ENCODE results near the gene RIMS3.

RIMS3 gene

GRCh38 chr1:40628903-40629292, 36.6 kb downstream of the RIMS3 start:
- H3K4me2 ChIP-seq (ENCODE audit: low read depth, low read length, poor library complexity, severe bottlenecking), result no peak overlapping the region
- no peak overlapping the region for H3K27ac ChIP-seq (ENCODE audit: low read depth, low read length)
- no peak overlapping the region for H2AFZ ChIP-seq (ENCODE audit: low read depth, low read length, severe bottlenecking)
- H4K20me1 ChIP-seq (ENCODE audit: low read depth, low read length), result no peaks in the 10 kb centered on the region
- H3K9me2 ChIP-seq (replicated peaks; ENCODE audit: insufficient read depth, low read length), result no peaks in the 10 kb centered on the region
- H3K4me3 ChIP-seq (ENCODE audit: insufficient read depth, low read length, poor library complexity, severe bottlenecking), result no peak overlapping the region
- H3K9me3 ChIP-seq (ENCODE audit: insufficient read depth, low read length), result no peaks in the 10 kb centered on the region
- H3K79me2 ChIP-seq (ENCODE audit: insufficient read depth, low read length), result no peaks in the 10 kb centered on the region
- no peaks in the 10 kb centered on the region for H3K27me3 ChIP-seq (ENCODE audit: low read length)
- no peaks in the 10 kb centered on the region for H3K36me3 ChIP-seq (ENCODE audit: low read length)
- H3F3A ChIP-seq (ENCODE audit: insufficient read depth), result no peaks in the 10 kb centered on the region
- no peak overlapping the region for H3K9ac ChIP-seq (ENCODE audit: low read length)
- no peak for TF ChIP-seq EZH2phosphoT487 (conservative IDR thresholded peaks at IDR 0.05; ENCODE audit: low read length)
- TF ChIP-seq CTCF (IDR thresholded peaks at IDR 0.05; ENCODE audit: insufficient read depth, low read length, poor library complexity, severe bottlenecking), result no peak

- Histone ChIP-seq H3K27ac (ENCODE audit: low read depth, low read length) (no peak overlapping the region), H3K9ac (ENCODE audit: low read length) (no peak overlapping the region)
Measured at GRCh38 chr1:40627987-40628902, 37.2 kb downstream of the RIMS3 start.

GRCh38 chr1:40626383-40626770, 39.1 kb downstream of the RIMS3 start:
- Histone ChIP-seq H3K4me2 (ENCODE audit: low read depth, low read length, poor library complexity, severe bottlenecking) (no peak overlapping the region), H3K27me3 (ENCODE audit: low read length) (no peaks in the 10 kb centered on the region), H3K9me3 (ENCODE audit: insufficient read depth, low read length) (no peaks in the 10 kb centered on the region), H3K4me3 (ENCODE audit: insufficient read depth, low read length, poor library complexity, severe bottlenecking) (no peak overlapping the region), H3K36me3 (ENCODE audit: low read length) (no peaks in the 10 kb centered on the region), H2AFZ (ENCODE audit: low read depth, low read length, severe bottlenecking) (no peak overlapping the region), H3K9ac (ENCODE audit: low read length) (no peak overlapping the region), H3K27ac (ENCODE audit: low read depth, low read length) (no peak overlapping the region), H4K20me1 (ENCODE audit: low read depth, low read length) (no peaks in the 10 kb centered on the region), H3K9me2 (replicated peaks; ENCODE audit: insufficient read depth, low read length) (no peaks in the 10 kb centered on the region), H3K79me2 (ENCODE audit: insufficient read depth, low read length) (no peaks in the 10 kb centered on the region), H3F3A (ENCODE audit: insufficient read depth) (no peaks in the 10 kb centered on the region)
- TF ChIP-seq EZH2phosphoT487 (conservative IDR thresholded peaks at IDR 0.05; ENCODE audit: low read length) (no peak), CTCF (IDR thresholded peaks at IDR 0.05; ENCODE audit: insufficient read depth, low read length, poor library complexity, severe bottlenecking) (no peak)

More at GRCh38 chr1:40627987-40628902, 37.2 kb downstream of the RIMS3 start:
- Histone ChIP-seq H3K4me3 (ENCODE audit: insufficient read depth, low read length, poor library complexity, severe bottlenecking) (no peak overlapping the region), H3K4me2 (ENCODE audit: low read depth, low read length, poor library complexity, severe bottlenecking) (no peak overlapping the region), H3K9me3 (ENCODE audit: insufficient read depth, low read length) (no peaks in the 10 kb centered on the region), H3K27me3 (ENCODE audit: low read length) (no peaks in the 10 kb centered on the region), H2AFZ (ENCODE audit: low read depth, low read length, severe bottlenecking) (no peak overlapping the region), H4K20me1 (ENCODE audit: low read depth, low read length) (no peaks in the 10 kb centered on the region), H3K79me2 (ENCODE audit: insufficient read depth, low read length) (no peaks in the 10 kb centered on the region), H3K36me3 (ENCODE audit: low read length) (no peaks in the 10 kb centered on the region), H3F3A (ENCODE audit: insufficient read depth) (no peaks in the 10 kb centered on the region), H3K9me2 (replicated peaks; ENCODE audit: insufficient read depth, low read length) (no peaks in the 10 kb centered on the region)
- TF ChIP-seq CTCF (IDR thresholded peaks at IDR 0.05; ENCODE audit: insufficient read depth, low read length, poor library complexity, severe bottlenecking), result no peak
- TF ChIP-seq EZH2phosphoT487 (conservative IDR thresholded peaks at IDR 0.05; ENCODE audit: low read length), result no peak
